Thyroid gland (tissue), 4 donors: ENCODE measurements around the gene TIGD4. TPM values are rescaled to one million over a fixed set of nuclear protein-coding genes. Genes with fewer than 3 reads are reported as not detected.

Experiments
- DNase-seq, 2 donors: peaks; one replicate each; pipeline ENCODE4 v3.0.0-alpha.2; 2019
- H3K27ac ChIP-seq, 3 donors: fragments of 200-600 bp; sonication (generic); 1 replicate in 2 of 3; 2 replicates in 1 of 3; pipeline ENCODE4 v1.5.1; 2016 to 2019; ENCODE audit warnings: mild to moderate bottlenecking in 1 of 3, moderate library complexity in 1 of 3
- H3K27me3 ChIP-seq: fragments of 200-600 bp; sonication (generic); one replicate; pipeline ENCODE4 v1.5.1; 2019
- H3K36me3 ChIP-seq, 2 donors: fragments of 200-600 bp; sonication (generic); one replicate each; pipeline ENCODE4 v1.5.1; 2016 to 2019
- H3K4me1 ChIP-seq, 2 donors: fragments of 200-600 bp; sonication (generic); one replicate each; pipeline ENCODE4 v1.5.1; 2017 to 2019
- H3K4me3 ChIP-seq, 3 donors: fragments of 200-600 bp; sonication (generic); replicated peaks in 1 of 3; 1 replicate in 2 of 3; 2 replicates in 1 of 3; pipeline ENCODE4 v1.5.1; 2016; ENCODE audit warnings: mild to moderate bottlenecking in 1 of 3
- H3K9me3 ChIP-seq: fragments of 200-600 bp; sonication (generic); one replicate; pipeline ENCODE4 v1.5.1; 2017
- POLR2A ChIP-seq, 2 donors: fragments of 450-650 bp; IDR thresholded peaks; one replicate each; pipeline ENCODE4 v1.6.1; 2017; ENCODE audit warnings: antibody characterized with exemption in 2 of 2, mild to moderate bottlenecking in 2 of 2, moderate library complexity in 1 of 2
- WGBS, 2 donors: methylation state at CpG; one replicate each; pipeline ENCODE4 v1.1.5; 2017; 5-methylcytosine and 5-hydroxymethylcytosine counted together
- intact Hi-C: fragments of 100-400 bp; cut with DNase I; formaldehyde crosslinking; loops from one replicate; pipeline ENCODE4 v1.15.1; 2023
- total RNA-seq, 4 donors: library from RNA; depleted of rRNA; stranded (reverse); fragments of >200 nt; gene quantifications; one replicate each; pipeline ENCODE4 v1.2.3, GENCODE V29; 2016
- TF ChIP-seq, protein P1 (sequence below), 6 experiments: fragments of 200-600 bp in 3 of 6; fragments of 450-650 bp in 3 of 6; sonication (generic) in 3 of 6; IDR thresholded peaks; one replicate each; pipeline ENCODE4 v1.5.1; 2016 to 2019; ENCODE audit warnings: antibody characterized with exemption in 6 of 6, mild to moderate bottlenecking in 2 of 6, inconsistent platforms in 1 of 6, moderate library complexity in 1 of 6

The TIGD4 gene
- total RNA-seq, 4 donors from 2014 or later: 0.67 to 2.4 (median 1.8) TPM

GRCh38 chr4:152748619-152749018 lies 30.9 kb downstream of the TIGD4 start:
- Histone ChIP-seq H3K36me3 (no peaks in the 10 kb centered on the region), H3K27me3 (no peaks in the 10 kb centered on the region), H3K4me1 (no peaks in the 10 kb centered on the region), H3K27ac (no peak overlapping the region), H3K4me3 (no peak overlapping the region), H3K9me3 (no peaks in the 10 kb centered on the region)
- DNase-seq: no peak
- TF ChIP-seq POLR2A (IDR thresholded peaks at IDR 0.05): no peak
- TF ChIP-seq, protein P1, sequence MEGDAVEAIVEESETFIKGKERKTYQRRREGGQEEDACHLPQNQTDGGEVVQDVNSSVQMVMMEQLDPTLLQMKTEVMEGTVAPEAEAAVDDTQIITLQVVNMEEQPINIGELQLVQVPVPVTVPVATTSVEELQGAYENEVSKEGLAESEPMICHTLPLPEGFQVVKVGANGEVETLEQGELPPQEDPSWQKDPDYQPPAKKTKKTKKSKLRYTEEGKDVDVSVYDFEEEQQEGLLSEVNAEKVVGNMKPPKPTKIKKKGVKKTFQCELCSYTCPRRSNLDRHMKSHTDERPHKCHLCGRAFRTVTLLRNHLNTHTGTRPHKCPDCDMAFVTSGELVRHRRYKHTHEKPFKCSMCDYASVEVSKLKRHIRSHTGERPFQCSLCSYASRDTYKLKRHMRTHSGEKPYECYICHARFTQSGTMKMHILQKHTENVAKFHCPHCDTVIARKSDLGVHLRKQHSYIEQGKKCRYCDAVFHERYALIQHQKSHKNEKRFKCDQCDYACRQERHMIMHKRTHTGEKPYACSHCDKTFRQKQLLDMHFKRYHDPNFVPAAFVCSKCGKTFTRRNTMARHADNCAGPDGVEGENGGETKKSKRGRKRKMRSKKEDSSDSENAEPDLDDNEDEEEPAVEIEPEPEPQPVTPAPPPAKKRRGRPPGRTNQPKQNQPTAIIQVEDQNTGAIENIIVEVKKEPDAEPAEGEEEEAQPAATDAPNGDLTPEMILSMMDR (IDR thresholded peaks at IDR 0.05): no peak
- WGBS, 2 donors: 90 to 98% methylated on average over 4 to 6 of the region's 9 CpGs
- intact Hi-C loops: no loop called here

GRCh38 chr4:152747444-152747843 lies 32.1 kb downstream of the TIGD4 start:
- no peak for DNase-seq
- Histone ChIP-seq H3K27ac (no peak overlapping the region), H3K36me3 (no peaks in the 10 kb centered on the region), H3K4me1 (no peaks in the 10 kb centered on the region), H3K4me3 (no peak overlapping the region), H3K27me3 (no peaks in the 10 kb centered on the region), H3K9me3 (no peaks in the 10 kb centered on the region)
- 75 to 82% methylated on average over 2 of the region's 2 CpGs for WGBS, 2 donors
- intact Hi-C loops: no loop called here
- no peak for TF ChIP-seq POLR2A (IDR thresholded peaks at IDR 0.05)
- TF ChIP-seq, protein P1 (IDR thresholded peaks at IDR 0.05): no peak

- intact Hi-C loops: no loop called here
- DNase-seq: no peak
- 70 to 85% methylated on average over 3 of the region's 3 CpGs for WGBS, 2 donors
- Histone ChIP-seq H3K27ac (no peak overlapping the region), H3K27me3 (no peaks in the 10 kb centered on the region), H3K4me3 (no peak overlapping the region), H3K36me3 (no peaks in the 10 kb centered on the region), H3K4me1 (no peaks in the 10 kb centered on the region), H3K9me3 (no peaks in the 10 kb centered on the region)
- TF ChIP-seq POLR2A (IDR thresholded peaks at IDR 0.05): no peak
These were observed 40.7 kb downstream of the TIGD4 start for GRCh38 chr4:152738827-152739226.

- 54 to 55% methylated on average over 3 of the region's 3 CpGs for WGBS, 2 donors
- Histone ChIP-seq H3K36me3 (no peaks in the 10 kb centered on the region), H3K4me3 (no peak overlapping the region), H3K27me3 (no peaks in the 10 kb centered on the region), H3K4me1 (no peaks in the 10 kb centered on the region), H3K9me3 (no peaks in the 10 kb centered on the region), H3K27ac (no peak overlapping the region)
- no peak for TF ChIP-seq POLR2A (IDR thresholded peaks at IDR 0.05)
- TF ChIP-seq, protein P1 (IDR thresholded peaks at IDR 0.05): no peak
- DNase-seq: no peak
- intact Hi-C loops: no loop called here
These were observed 43.6 kb downstream of the TIGD4 start for GRCh38 chr4:152735906-152736305.

DNA sequence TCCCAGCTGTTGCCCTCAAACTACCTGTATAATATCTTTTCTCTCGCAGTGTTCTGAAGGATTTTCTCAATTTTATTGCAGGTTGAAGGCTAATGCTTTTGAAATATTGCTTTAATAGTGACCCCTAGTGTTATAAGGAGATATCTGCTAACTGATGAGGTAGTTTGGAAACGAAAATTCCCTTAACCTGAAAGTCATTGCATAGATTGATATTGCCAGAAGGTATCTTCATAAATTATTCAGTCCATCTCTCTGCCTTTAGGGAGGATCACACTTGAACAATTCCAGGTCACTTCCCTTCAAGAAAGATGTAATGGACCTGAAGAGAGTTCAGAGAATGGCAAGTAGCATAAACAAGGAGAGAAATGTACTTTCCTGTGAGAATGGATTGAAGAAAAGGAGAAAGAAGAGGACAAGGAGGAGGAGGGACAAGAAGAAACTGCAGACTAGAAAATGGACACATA lies 44.1 kb downstream of the TIGD4 start:
- Histone ChIP-seq H3K27ac (no peak overlapping the region), H3K9me3 (no peaks in the 10 kb centered on the region), H3K36me3 (no peaks in the 10 kb centered on the region), H3K4me3 (no peak overlapping the region), H3K4me1 (no peaks in the 10 kb centered on the region), H3K27me3 (no peaks in the 10 kb centered on the region)
- TF ChIP-seq POLR2A (IDR thresholded peaks at IDR 0.05): no peak
- TF ChIP-seq, protein P1 (IDR thresholded peaks at IDR 0.05): peak in 3 of 6 experiments; percentile 51 to 58 (median 56)
- DNase-seq: no peak
- 11 to 14% methylated on average over 2 of the region's 2 CpGs for WGBS, 2 donors
- intact Hi-C loops: no loop called here

DNA sequence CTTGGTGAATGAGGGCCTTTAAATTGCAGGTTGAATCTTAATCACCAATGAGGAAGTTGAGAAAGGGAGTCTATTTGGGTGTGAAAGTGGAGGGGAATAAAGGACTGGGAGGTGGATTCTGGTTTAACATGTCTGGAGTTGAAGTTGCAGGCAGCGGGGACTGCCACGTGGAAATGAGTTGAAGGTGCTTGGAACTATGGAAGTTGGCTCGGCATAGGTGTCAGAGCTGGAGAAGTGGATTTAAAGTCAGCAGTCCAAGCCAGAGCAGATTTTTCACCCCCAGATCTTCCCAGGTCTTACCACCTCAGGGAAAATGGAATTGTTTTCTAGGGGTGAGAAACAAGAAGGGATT lies 44.9 kb downstream of the TIGD4 start:
- intact Hi-C loops: no loop called here
- no peaks in the 10 kb centered on the region for H3K27me3 ChIP-seq
- 72% methylated on average over 3 of the region's 3 CpGs for WGBS, 2 donors
- TF ChIP-seq, protein P1 (IDR thresholded peaks at IDR 0.05): no peak
- no peak for TF ChIP-seq POLR2A (IDR thresholded peaks at IDR 0.05)
- H3K9me3 ChIP-seq: no peaks in the 10 kb centered on the region
- H3K27ac ChIP-seq: no peak overlapping the region
- H3K4me3 ChIP-seq: no peak overlapping the region
- no peak for DNase-seq
- H3K4me1 ChIP-seq: no peaks in the 10 kb centered on the region
- no peaks in the 10 kb centered on the region for H3K36me3 ChIP-seq
